GM19351 (cell line): ENCODE results near the gene SLC41A3.
"Not testable (repeated sequence)": the region's sequence is repeated elsewhere in the genome, so short reads cannot be mapped to it uniquely, and the experiment has no call there.

Source experiments
- ATAC-seq: cut with Tn5 transposase; IDR thresholded peaks from one replicate; pipeline ENCODE4 v1.9.1; 2021; ENCODE audit warnings: mild to moderate bottlenecking, moderate library complexity; ENCODE audit not compliant: unreplicated experiment

The SLC41A3 gene

GRCh38 chr3:126084768-126085180 is 850 bp upstream of the SLC41A3 start:
- no peak for ATAC-seq

GRCh38 chr3:126083511-126083912 is 412 bp downstream of the SLC41A3 start:
- ATAC-seq, result peak; percentile 56

GRCh38 chr3:126083138-126083445 is 832 bp downstream of the SLC41A3 start:
- ATAC-seq, result no peak

GRCh38 chr3:126082362-126083137 is 1.4 kb downstream of the SLC41A3 start:
- ATAC-seq, result no peak

- no peak for ATAC-seq
Measured at GRCh38 chr3:126081618-126082361, 2.1 kb downstream of the SLC41A3 start.

- no peak for ATAC-seq
Measured at GRCh38 chr3:126080970-126081369, 3.0 kb downstream of the SLC41A3 start.

GRCh38 chr3:126078866-126079265 is 5.1 kb downstream of the SLC41A3 start:
- ATAC-seq, result no peak

GRCh38 chr3:126077754-126078153 is 6.2 kb downstream of the SLC41A3 start:
- no peak for ATAC-seq

- no peak for ATAC-seq
Measured at GRCh38 chr3:126076140-126076539, 7.8 kb downstream of the SLC41A3 start.

GRCh38 chr3:126070146-126070545 is 13.8 kb downstream of the SLC41A3 start:
- ATAC-seq, result no peak

- ATAC-seq, result no peak
Measured at GRCh38 chr3:126067959-126068358, 16.0 kb downstream of the SLC41A3 start.

GRCh38 chr3:126066676-126067075 is 17.2 kb downstream of the SLC41A3 start:
- ATAC-seq, result not testable (repeated sequence)

- ATAC-seq, result no peak
Measured at GRCh38 chr3:126065876-126066275, 18.0 kb downstream of the SLC41A3 start.

- no peak for ATAC-seq
Measured at GRCh38 chr3:126064627-126065258, 19.2 kb downstream of the SLC41A3 start.

GRCh38 chr3:126063358-126063965 is 20.5 kb downstream of the SLC41A3 start:
- ATAC-seq, result no peak

- ATAC-seq, result no peak
Measured at GRCh38 chr3:126061301-126062032, 22.5 kb downstream of the SLC41A3 start.

GRCh38 chr3:126060613-126061145 is 23.2 kb downstream of the SLC41A3 start:
- no peak for ATAC-seq

GRCh38 chr3:126058666-126059065 is 25.3 kb downstream of the SLC41A3 start:
- ATAC-seq, result no peak

- ATAC-seq, result no peak
Measured at GRCh38 chr3:126057936-126058335, 26.0 kb downstream of the SLC41A3 start.

- no peak for ATAC-seq
Measured at GRCh38 chr3:126057501-126057819, 26.5 kb downstream of the SLC41A3 start.
